ENCODE results near the gene KRTAP10-3.

DNA sequence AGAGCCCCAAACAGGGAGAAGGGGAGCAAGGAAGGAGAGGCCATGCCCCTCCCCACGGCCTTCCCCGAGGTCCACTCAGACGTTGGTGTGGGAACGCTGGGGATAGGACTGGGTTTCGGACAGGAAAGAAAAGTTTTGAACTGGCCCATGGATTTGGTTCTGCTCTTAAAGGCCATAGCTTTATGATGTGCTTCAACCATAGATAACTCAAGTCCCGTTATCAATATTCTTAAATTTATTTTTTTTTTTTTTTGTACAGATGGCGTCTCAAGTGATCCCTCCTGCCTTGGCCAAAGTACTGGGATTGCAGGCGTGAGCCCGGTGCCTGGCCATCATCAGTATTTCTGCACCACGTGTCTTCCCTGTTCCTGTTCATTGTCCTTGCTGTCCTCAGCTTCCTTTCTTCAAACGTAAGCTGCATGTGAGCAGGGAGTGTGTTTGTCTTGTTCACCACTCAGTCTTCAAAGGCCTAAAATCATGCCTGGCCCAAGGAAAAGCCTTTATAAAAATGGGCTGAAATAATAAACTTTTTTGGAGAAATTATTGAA is 17.8 kb downstream of the KRTAP10-3 start:
- no peak for TF ChIP-seq POLR2AphosphoS5 (IDR thresholded peaks at IDR 0.05; ENCODE audit: low read depth, low read length)
- TF ChIP-seq, protein P1, sequence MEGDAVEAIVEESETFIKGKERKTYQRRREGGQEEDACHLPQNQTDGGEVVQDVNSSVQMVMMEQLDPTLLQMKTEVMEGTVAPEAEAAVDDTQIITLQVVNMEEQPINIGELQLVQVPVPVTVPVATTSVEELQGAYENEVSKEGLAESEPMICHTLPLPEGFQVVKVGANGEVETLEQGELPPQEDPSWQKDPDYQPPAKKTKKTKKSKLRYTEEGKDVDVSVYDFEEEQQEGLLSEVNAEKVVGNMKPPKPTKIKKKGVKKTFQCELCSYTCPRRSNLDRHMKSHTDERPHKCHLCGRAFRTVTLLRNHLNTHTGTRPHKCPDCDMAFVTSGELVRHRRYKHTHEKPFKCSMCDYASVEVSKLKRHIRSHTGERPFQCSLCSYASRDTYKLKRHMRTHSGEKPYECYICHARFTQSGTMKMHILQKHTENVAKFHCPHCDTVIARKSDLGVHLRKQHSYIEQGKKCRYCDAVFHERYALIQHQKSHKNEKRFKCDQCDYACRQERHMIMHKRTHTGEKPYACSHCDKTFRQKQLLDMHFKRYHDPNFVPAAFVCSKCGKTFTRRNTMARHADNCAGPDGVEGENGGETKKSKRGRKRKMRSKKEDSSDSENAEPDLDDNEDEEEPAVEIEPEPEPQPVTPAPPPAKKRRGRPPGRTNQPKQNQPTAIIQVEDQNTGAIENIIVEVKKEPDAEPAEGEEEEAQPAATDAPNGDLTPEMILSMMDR (IDR thresholded peaks at IDR 0.05), result no peak
- TF ChIP-seq, protein P2, sequence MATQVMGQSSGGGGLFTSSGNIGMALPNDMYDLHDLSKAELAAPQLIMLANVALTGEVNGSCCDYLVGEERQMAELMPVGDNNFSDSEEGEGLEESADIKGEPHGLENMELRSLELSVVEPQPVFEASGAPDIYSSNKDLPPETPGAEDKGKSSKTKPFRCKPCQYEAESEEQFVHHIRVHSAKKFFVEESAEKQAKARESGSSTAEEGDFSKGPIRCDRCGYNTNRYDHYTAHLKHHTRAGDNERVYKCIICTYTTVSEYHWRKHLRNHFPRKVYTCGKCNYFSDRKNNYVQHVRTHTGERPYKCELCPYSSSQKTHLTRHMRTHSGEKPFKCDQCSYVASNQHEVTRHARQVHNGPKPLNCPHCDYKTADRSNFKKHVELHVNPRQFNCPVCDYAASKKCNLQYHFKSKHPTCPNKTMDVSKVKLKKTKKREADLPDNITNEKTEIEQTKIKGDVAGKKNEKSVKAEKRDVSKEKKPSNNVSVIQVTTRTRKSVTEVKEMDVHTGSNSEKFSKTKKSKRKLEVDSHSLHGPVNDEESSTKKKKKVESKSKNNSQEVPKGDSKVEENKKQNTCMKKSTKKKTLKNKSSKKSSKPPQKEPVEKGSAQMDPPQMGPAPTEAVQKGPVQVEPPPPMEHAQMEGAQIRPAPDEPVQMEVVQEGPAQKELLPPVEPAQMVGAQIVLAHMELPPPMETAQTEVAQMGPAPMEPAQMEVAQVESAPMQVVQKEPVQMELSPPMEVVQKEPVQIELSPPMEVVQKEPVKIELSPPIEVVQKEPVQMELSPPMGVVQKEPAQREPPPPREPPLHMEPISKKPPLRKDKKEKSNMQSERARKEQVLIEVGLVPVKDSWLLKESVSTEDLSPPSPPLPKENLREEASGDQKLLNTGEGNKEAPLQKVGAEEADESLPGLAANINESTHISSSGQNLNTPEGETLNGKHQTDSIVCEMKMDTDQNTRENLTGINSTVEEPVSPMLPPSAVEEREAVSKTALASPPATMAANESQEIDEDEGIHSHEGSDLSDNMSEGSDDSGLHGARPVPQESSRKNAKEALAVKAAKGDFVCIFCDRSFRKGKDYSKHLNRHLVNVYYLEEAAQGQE (IDR thresholded peaks at IDR 0.05; ENCODE audit: insufficient read depth in 1 of 2, low read depth in 2 of 2, low read length in 1 of 2), result no peak
